Kidney tubule cell (primary cell): ENCODE measurements around the gene SND1.
"Not testable (repeated sequence)": the region's sequence is repeated elsewhere in the genome, so short reads cannot be mapped to it uniquely, and the experiment has no call there.

Source experiments
- DNase-seq: peaks from one replicate; pipeline ENCODE4 v3.0.0-alpha.2; 2018; ENCODE audit warnings: low spot score

SND1 gene

GRCh38 chr7:127962589-127963361 is 310.8 kb downstream of the SND1 start:
- no peak for DNase-seq

GRCh38 chr7:127963850-127964249 is 311.9 kb downstream of the SND1 start:
- not testable (repeated sequence) for DNase-seq

- DNase-seq: no peak
Measured at GRCh38 chr7:127967281-127967680, 315.3 kb downstream of the SND1 start.

GRCh38 chr7:127968547-127968946 is 316.6 kb downstream of the SND1 start:
- DNase-seq: peak; percentile 20

- DNase-seq: no peak
Measured at GRCh38 chr7:127973832-127974231, 321.8 kb downstream of the SND1 start.

GRCh38 chr7:127974446-127975035 is 322.5 kb downstream of the SND1 start:
- no peak for DNase-seq

GRCh38 chr7:127976056-127976737 is 324.2 kb downstream of the SND1 start:
- DNase-seq: peak; percentile 35

- no peak for DNase-seq
Measured at GRCh38 chr7:127976738-127977120, 324.7 kb downstream of the SND1 start.

GRCh38 chr7:127978421-127978820 is 326.4 kb downstream of the SND1 start:
- DNase-seq: no peak

- peak; percentile 52 for DNase-seq
Measured at GRCh38 chr7:127979113-127979727, 327.2 kb downstream of the SND1 start.

- DNase-seq: peak; percentile 46
Measured at GRCh38 chr7:127979728-127980126, 327.7 kb downstream of the SND1 start.

- no peak for DNase-seq
Measured at GRCh38 chr7:127980901-127981300, 328.9 kb downstream of the SND1 start.

- DNase-seq: no peak
Measured at GRCh38 chr7:127981965-127982364, 330.0 kb downstream of the SND1 start.

GRCh38 chr7:127983804-127984332 is 331.9 kb downstream of the SND1 start:
- DNase-seq: peak; percentile 59

- no peak for DNase-seq
Measured at GRCh38 chr7:127986581-127987521, 334.9 kb downstream of the SND1 start.

GRCh38 chr7:127988751-127989150 is 336.8 kb downstream of the SND1 start:
- DNase-seq: no peak

GRCh38 chr7:127993317-127993716 is 341.3 kb downstream of the SND1 start:
- DNase-seq: no peak

GRCh38 chr7:127993987-127994386 is 342.0 kb downstream of the SND1 start:
- DNase-seq: no peak

- DNase-seq: no peak
Measured at GRCh38 chr7:127995156-127995880, 343.3 kb downstream of the SND1 start.

- no peak for DNase-seq
Measured at GRCh38 chr7:127995881-127996215, 343.9 kb downstream of the SND1 start.
